Activated gamma-delta T cell treated with Interleukin-2 at 50 U/mL for 16 hours (primary cell): ENCODE data around the gene ASB15.
"Not testable (repeated sequence)": the region's sequence is repeated elsewhere in the genome, so short reads cannot be mapped to it uniquely, and the experiment has no call there.

Experiments
- DNase-seq: peaks from one replicate; pipeline ENCODE4 v3.0.0-alpha.2; 2020

The ASB15 gene

DNA sequence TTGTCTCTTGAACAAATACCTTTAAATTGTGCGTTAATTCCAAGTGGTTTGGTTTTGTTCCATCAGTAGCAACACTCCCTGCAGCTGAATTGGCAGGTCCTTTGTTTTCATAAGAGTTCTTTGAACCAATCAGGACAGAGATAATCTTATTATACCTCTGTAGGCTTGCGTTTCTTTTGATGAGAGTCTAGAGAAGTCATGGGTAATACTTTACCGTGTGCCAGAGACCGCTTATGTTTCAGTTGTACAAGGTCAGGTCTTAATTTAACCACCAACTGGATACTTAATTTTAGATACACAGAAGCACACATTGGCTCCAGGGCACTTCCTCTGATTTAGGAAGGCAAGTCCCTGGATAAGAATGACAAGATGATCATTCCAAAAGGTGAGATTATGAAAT is at the start of gene ASB15:
Gene ASB15 (plus strand): TSS at position 292 of the 400 bp plus-strand sequence. CDS start 12,682 bp downstream, outside the sequence.
- DNase-seq = no peak

- DNase-seq = not testable (repeated sequence)
Observed at GRCh38 chr7:123552134-123552533, 49.5 kb upstream of the ASB15 start.

- DNase-seq = no peak
Observed at GRCh38 chr7:123552641-123553040, 49.0 kb upstream of the ASB15 start.

GRCh38 chr7:123553159-123553558 is 48.5 kb upstream of the ASB15 start:
- DNase-seq = no peak

DNA sequence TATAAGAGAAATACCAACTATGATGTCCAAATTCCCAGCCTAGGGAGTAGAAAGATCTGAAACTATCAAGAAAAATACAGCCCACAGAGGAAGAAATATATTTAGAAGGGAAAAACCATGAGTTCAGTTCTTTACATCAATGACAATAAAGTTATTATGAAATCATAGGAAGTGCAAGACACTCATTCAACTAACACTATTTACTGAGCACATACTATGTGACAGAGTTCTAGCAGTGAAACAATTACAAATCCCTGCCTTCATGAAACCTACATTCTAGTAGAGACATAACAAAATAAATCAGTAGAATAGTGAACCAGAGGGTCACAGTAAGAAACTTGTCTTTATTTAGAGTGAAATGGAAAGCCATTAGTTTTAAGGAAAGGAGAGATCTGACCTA is 46.1 kb upstream of the ASB15 start:
- DNase-seq = no peak

DNA sequence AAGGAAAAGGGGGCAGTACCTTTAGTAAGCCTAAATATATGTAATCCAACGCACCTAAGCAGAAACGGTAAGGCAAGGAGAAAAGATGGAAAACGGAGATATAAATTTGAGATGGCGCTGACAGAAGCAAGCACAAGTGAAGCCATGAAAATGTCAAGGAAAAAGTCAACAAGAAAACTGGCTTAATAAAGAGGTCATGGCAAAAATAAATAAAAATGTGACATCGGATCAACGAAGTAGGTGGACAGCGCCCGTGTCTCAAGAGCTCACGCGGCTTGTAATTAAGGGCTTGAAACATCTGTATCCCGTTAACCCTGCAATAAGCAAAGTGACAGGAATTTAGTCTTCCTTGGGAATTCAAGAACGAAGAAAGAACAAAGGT is 44.6 kb upstream of the ASB15 start:
- DNase-seq = no peak

DNA sequence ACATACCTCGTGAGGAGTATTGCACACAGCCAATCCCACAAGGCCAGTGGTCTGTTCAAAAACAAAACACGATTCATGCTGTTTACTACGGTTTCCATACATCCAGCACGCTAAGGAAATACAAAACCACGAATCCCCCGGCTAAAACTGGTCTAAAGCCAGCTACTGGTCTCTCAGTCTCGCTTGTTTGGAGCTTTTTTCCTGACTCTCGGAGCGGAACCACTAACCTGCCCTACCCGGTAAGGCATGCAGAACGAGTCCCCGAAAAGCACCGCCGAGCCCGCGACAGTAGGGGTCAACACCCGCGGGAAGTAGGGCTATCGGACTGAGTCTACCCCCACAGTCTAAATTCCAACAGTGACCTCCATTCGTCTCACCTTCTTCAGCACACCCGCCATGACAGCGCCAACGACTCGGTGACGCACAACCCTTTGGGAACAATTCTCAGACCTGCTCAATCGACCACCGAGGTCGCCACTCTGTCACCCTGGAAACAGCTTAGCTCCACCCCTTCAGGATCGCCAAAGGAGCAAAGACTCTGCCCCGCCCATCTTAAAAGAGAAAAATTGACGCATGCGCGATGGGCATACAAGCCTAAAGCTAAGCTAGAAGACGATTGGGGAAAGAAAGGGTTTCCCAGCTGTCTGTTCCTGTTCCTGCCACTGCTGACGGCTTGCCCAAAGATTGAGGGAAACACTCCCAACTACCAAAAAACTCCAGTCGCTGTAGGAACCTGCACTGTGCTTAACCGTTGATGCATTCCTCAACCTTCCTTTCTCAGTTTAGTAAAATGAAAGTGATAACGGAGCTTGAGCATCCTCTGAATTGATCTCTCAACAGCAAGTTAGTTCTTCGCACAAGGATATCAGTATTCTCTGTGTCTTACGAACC is 44.0 kb upstream of the ASB15 start, which contains the start of gene NDUFA5:
Gene NDUFA5 (minus strand): TSS at position 421 of the 891 bp plus-strand sequence. CDS start 23 bp downstream, at position 398.
- peak; percentile 97 for DNase-seq

- DNase-seq = no peak
Observed at GRCh38 chr7:123558289-123558874, 43.2 kb upstream of the ASB15 start.

DNA sequence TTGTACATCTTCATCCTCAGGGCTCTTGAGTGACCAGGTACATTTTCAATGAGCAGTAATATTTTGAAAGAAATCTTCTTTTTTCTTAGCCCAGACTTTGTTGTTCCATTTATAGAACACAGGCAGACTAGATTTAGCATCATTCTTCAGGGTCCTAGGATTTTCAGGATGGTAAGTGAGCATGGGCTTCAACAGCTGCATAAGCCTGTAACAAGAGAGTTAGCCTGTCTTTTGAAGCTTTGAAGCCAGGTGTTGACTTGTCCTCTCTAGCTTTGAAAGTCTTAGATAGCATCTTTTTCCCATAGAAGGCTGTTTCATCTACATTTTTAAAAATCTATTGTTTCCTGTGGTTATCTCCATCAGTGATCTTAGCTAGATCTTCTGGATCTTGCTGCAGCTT is 39.5 kb upstream of the ASB15 start:
- DNase-seq = no peak

- DNase-seq = no peak
Observed at GRCh38 chr7:123569352-123570010, 32.1 kb upstream of the ASB15 start.

GRCh38 chr7:123570390-123571182 is 31.0 kb upstream of the ASB15 start:
- DNase-seq = no peak

- no peak for DNase-seq
Observed at GRCh38 chr7:123571187-123571586, 30.4 kb upstream of the ASB15 start.

DNA sequence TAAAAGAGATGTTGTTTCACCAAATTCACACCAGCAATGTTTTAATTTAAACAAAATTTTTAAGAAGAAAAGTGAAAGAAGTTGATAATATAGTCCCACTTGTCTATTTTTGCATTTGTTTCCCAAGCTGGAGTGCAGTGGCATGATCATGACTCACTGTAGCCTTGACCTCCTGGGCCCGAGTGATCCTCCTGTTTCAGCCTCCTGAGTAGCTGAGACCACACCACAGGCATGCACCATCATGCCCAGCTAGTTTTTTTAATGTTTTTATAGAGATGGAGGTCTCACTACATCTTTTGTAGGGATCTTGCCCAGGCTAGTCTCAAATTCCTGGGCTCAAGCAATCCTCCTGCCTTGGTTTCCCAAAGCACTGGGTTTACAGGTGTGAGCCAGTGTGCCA is 29.9 kb upstream of the ASB15 start:
- no peak for DNase-seq

- DNase-seq = no peak
Observed at GRCh38 chr7:123573341-123573740, 28.3 kb upstream of the ASB15 start.

- DNase-seq = no peak
Observed at GRCh38 chr7:123573896-123574467, 27.6 kb upstream of the ASB15 start.

- no peak for DNase-seq
Observed at GRCh38 chr7:123579416-123579815, 22.2 kb upstream of the ASB15 start.

DNA sequence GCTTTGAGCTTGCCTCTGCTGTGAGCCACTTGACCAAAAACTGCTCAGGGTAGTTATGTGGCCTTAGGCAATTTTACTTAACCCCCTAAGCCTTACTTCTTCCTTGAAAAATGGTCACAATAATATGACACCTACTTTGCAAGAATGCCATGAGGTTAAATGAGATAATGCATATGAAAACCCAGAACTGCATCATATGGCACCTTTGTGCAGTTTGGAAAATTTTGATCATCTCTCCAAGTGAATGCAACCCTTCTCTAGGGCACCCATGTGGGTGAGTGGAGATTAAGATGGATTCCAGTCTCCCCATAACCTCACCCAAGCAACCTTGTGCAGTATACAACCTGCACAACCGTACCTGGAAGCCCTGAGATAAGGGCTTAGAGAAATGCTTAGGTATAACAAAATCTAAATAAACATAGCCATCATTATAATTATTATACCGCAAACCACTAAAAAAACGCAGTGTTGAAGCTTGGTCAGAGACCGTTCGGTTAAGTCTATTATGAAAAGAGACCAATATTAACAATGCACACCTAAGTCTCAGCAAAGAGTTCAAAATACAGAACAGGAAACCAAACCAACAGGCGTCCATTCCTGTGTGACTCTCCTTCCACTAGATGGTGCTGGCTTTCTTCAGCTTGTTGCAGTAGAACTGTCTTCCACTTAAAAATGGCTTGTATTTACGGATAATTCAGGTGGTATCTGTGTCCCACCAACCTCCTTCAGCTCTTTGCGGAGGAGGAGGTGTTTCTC is 21.0 kb upstream of the ASB15 start:
- DNase-seq = no peak

DNA sequence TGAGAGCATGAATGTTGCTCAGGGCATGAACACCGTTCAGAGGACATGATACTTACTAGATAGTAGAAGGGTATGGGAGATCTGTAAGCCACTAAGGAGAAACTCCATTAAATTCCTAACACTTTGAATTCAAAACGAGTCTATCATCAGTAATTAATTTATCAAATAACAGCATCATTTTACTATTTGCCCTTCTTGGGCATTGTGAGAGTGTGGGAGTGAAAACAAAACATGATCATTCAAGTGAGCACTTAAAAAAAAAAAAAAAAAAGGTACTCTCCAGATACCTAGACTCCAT is 20.5 kb upstream of the ASB15 start:
- DNase-seq = no peak

- DNase-seq = no peak
Observed at GRCh38 chr7:123583821-123584220, 17.8 kb upstream of the ASB15 start.

DNA sequence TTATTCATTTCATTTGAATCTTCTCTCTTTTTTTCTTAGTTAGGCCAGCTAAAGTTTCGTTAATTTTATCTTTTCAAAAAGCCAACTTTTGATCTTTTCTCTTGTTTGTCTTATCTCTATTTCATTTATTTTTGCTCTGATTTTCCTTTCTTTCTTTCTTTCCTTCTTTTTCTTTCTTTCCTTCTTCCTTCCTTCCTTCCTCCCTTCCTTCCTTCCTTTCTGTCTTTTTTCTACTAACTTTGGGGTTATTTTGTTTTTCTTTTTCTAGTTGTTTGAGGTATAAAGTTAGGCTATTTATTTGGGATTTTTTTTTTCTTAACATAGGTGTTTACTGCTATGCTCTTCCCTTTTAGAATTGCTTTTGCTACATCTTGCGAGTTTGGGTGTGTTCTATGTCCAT is 13.2 kb upstream of the ASB15 start:
- no peak for DNase-seq

- DNase-seq = no peak
Observed at GRCh38 chr7:123594813-123595241, 6.8 kb upstream of the ASB15 start.

- no peak for DNase-seq
Observed at GRCh38 chr7:123598657-123599056, 3.0 kb upstream of the ASB15 start.
